Stimulated activated memory B cell treated with anti-CD40 and anti-IgM and Interleukin-4, amounts not matched to agents 10 μg/mL and 1 μg/mL and 100 μg/mL, for 72 hours (primary cell): ENCODE measurements around the gene PARD3B.

Experiments used
- ATAC-seq: fragments of 150-1000 bp; cut with Tn5 transposase; 2 replicates; pipeline ENCODE4 v1.10.0; 2021
- H3K27ac Mint-ChIP-seq: one replicate; pipeline ENCODE4 v1.8.0; 2022; ENCODE audit warnings: mild to moderate bottlenecking, mixed read lengths
- H3K27me3 Mint-ChIP-seq: one replicate; pipeline ENCODE4 v1.8.0; 2022; ENCODE audit warnings: mixed read lengths
- H3K36me3 Mint-ChIP-seq: one replicate; pipeline ENCODE4 v1.8.0; 2022; ENCODE audit warnings: mixed read lengths
- H3K4me1 Mint-ChIP-seq: one replicate; pipeline ENCODE4 v1.8.0; 2022; ENCODE audit warnings: mixed read lengths
- H3K4me3 Mint-ChIP-seq: one replicate; pipeline ENCODE4 v1.8.0; 2022; ENCODE audit warnings: mild to moderate bottlenecking, moderate library complexity, mixed read lengths
- H3K9me3 Mint-ChIP-seq: one replicate; pipeline ENCODE4 v1.8.0; 2022; ENCODE audit warnings: mixed read lengths

Gene PARD3B

GRCh38 chr2:204751472-204751871, 206.2 kb downstream of the PARD3B start:
- Mint-ChIP-seq H3K4me3 (no peak overlapping the region), H3K27me3 (no peaks in the 10 kb centered on the region), H3K36me3 (no peaks in the 10 kb centered on the region), H3K27ac (no peak overlapping the region), H3K4me1 (no peaks in the 10 kb centered on the region), H3K9me3 (no peaks in the 10 kb centered on the region)
- ATAC-seq: no peak

DNA sequence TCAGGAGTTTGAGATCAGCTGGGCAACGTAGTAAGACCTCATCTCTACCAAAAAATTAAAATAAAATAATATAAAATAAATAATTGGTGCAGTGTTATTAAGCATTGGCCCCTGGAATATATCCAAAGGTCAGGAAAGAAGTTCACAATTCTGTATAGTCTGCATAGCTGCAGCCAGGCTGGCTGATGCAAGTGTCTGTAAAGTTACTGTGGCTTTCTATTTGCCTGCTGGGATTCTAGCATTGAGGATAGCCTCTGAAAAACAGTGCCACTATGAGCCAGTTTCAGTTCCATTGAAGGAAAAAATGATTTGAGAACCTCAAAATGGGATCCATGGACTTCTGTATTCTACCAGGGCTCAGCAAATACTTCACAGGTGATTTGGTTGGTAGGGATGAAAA, 208.6 kb downstream of the PARD3B start:
- Mint-ChIP-seq H3K36me3 (no peaks in the 10 kb centered on the region), H3K4me1 (no peaks in the 10 kb centered on the region), H3K27me3 (no peaks in the 10 kb centered on the region), H3K4me3 (no peak overlapping the region), H3K9me3 (no peaks in the 10 kb centered on the region), H3K27ac (no peak overlapping the region)
- no peak for ATAC-seq

DNA sequence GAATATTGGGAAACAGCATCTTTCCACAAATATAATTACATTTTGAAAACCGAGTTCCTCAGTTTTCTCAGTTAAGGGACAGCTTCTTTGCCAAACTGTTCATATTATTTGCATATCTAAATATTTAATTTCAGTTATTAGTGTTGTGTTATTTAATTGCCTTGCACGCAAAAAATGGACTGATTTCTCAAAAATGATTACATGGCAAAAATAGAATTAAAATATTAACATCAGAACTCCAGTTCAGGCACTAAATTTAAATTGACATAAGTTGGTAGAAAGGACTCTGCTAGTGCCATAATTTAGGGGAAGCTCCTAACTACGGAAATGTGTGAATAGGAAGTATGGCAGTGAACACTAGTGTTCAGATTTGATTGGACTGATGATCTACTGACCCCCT, 209.6 kb downstream of the PARD3B start:
- ATAC-seq: no peak
- no peaks in the 10 kb centered on the region for H3K27me3 Mint-ChIP-seq
- no peaks in the 10 kb centered on the region for H3K4me1 Mint-ChIP-seq
- no peaks in the 10 kb centered on the region for H3K9me3 Mint-ChIP-seq
- no peak overlapping the region for H3K27ac Mint-ChIP-seq
- H3K36me3 Mint-ChIP-seq: no peaks in the 10 kb centered on the region
- H3K4me3 Mint-ChIP-seq: no peak overlapping the region

DNA sequence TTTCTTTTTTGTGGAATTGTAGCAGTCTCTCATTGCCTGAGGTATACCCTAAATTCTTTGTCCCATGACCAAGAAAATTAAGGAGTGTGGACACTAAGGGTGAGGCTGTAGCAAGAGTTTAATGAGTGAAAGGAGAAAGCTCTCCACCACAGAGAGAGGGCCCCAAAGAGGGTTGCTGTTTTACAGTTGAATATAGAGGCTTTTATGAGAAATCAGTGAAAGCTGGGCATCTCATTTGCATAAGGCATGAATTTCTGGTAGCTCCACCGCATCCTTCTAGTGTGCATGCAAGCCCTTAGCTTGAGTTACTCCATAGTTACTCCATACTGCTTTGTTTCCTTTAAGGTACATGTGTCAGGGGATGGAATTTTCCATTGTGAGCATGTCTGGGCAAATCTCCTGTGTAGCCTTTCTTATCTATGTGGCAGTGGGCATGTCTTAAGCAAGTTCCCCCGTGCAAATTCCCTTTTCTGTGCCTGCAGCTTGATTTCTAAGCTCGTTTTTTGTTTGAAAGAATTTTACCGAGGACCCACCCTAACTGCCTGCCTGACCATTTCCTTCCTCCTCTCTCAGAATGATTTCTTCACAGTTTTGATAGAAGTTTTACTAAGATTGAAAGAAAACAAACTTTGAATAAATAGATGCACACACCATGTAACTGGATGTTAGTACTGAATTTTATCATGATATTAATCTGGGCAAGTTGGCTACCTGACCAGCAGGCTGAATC, 218.9 kb downstream of the PARD3B start:
- H3K27ac Mint-ChIP-seq: no peak overlapping the region
- H3K4me1 Mint-ChIP-seq: no peaks in the 10 kb centered on the region
- no peak for ATAC-seq
- H3K36me3 Mint-ChIP-seq: no peaks in the 10 kb centered on the region
- no peaks in the 10 kb centered on the region for H3K27me3 Mint-ChIP-seq
- H3K9me3 Mint-ChIP-seq: peaks cover 2% of the 10 kb centered on the region
- no peak overlapping the region for H3K4me3 Mint-ChIP-seq

GRCh38 chr2:204770735-204771134, 225.5 kb downstream of the PARD3B start:
- Mint-ChIP-seq H3K27me3 (no peaks in the 10 kb centered on the region), H3K4me3 (no peak overlapping the region), H3K27ac (no peak overlapping the region), H3K4me1 (no peaks in the 10 kb centered on the region), H3K36me3 (no peaks in the 10 kb centered on the region), H3K9me3 (no peaks in the 10 kb centered on the region)
- no peak for ATAC-seq

- no peaks in the 10 kb centered on the region for H3K4me1 Mint-ChIP-seq
- no peak overlapping the region for H3K4me3 Mint-ChIP-seq
- H3K27ac Mint-ChIP-seq: no peak overlapping the region
- ATAC-seq: no peak
- H3K9me3 Mint-ChIP-seq: no peaks in the 10 kb centered on the region
- H3K36me3 Mint-ChIP-seq: no peaks in the 10 kb centered on the region
- H3K27me3 Mint-ChIP-seq: no peaks in the 10 kb centered on the region
Measured at GRCh38 chr2:204771721-204772120, 226.4 kb downstream of the PARD3B start.

DNA sequence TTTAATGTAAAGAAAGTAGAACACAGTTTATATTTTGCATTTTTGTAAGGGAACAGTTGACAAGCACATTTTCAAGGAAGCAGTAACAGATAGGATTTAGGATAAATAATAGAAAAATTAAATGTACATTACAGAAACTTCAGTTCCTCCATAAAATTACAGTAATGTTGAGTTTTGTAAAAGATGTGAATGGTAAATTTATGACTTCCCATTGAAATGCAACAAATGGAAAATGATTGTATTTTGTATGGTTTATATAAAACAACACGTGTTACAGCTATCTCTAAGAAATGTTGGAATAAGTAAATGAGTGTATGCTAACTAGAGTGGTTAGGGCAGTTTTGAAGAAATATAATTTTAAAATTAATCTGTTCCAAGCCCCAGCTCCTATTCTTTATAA, 227.3 kb downstream of the PARD3B start:
- Mint-ChIP-seq H3K4me1 (no peaks in the 10 kb centered on the region), H3K9me3 (no peaks in the 10 kb centered on the region), H3K36me3 (no peaks in the 10 kb centered on the region), H3K27ac (no peak overlapping the region), H3K27me3 (no peaks in the 10 kb centered on the region), H3K4me3 (no peak overlapping the region)
- ATAC-seq: no peak

DNA sequence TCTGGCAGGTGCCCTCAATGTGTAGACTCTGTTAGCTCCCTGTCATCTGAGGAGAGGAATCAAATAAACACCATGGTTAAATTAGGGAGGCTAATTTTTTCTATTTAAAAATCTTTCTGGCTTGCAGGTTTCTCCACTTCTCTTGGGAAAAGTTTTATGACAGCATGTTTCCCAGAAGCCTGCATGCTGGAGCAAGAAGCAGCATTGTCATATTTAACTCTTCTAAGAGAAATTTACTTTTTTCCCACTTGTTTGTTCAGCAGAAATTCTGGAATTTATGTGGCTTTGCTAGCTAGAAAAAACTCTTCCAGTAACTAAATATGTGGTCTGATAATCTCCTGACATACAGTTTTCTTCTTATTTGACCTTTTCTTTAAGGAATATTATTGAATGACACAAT, 230.5 kb downstream of the PARD3B start:
- Mint-ChIP-seq H3K36me3 (no peaks in the 10 kb centered on the region), H3K27me3 (no peaks in the 10 kb centered on the region), H3K27ac (no peak overlapping the region), H3K9me3 (no peaks in the 10 kb centered on the region), H3K4me3 (no peak overlapping the region), H3K4me1 (no peaks in the 10 kb centered on the region)
- no peak for ATAC-seq

GRCh38 chr2:204776781-204777559, 231.7 kb downstream of the PARD3B start:
- no peaks in the 10 kb centered on the region for H3K4me1 Mint-ChIP-seq
- no peaks in the 10 kb centered on the region for H3K27me3 Mint-ChIP-seq
- H3K27ac Mint-ChIP-seq: no peak overlapping the region
- no peaks in the 10 kb centered on the region for H3K9me3 Mint-ChIP-seq
- no peak overlapping the region for H3K4me3 Mint-ChIP-seq
- no peak for ATAC-seq
- H3K36me3 Mint-ChIP-seq: no peaks in the 10 kb centered on the region

- no peak for ATAC-seq
- Mint-ChIP-seq H3K36me3 (no peaks in the 10 kb centered on the region), H3K27me3 (no peaks in the 10 kb centered on the region), H3K4me1 (no peaks in the 10 kb centered on the region), H3K4me3 (no peak overlapping the region), H3K9me3 (no peaks in the 10 kb centered on the region), H3K27ac (no peak overlapping the region)
Measured at GRCh38 chr2:204779771-204780170, 234.5 kb downstream of the PARD3B start.

DNA sequence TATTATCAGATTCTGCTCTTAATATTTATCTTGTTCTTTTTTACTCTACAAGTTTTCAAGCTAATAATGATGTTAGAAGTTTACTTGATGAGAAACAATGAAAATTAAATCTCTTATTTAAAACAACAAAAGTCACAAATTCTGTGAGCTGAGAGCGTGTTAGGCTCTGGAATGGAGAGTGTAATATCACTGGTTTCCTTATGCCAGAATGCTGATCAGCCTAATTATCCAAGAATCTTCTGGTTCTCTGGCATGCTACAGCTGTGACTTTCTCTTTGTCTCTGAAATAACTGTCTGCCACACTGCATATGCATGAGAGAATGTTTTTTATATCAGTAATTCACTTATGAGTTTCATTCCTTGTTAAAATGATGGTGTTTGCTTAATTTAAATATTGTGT, 236.7 kb downstream of the PARD3B start:
- H3K27ac Mint-ChIP-seq: no peak overlapping the region
- H3K4me1 Mint-ChIP-seq: no peaks in the 10 kb centered on the region
- H3K36me3 Mint-ChIP-seq: no peaks in the 10 kb centered on the region
- no peaks in the 10 kb centered on the region for H3K27me3 Mint-ChIP-seq
- H3K9me3 Mint-ChIP-seq: no peaks in the 10 kb centered on the region
- no peak for ATAC-seq
- no peak overlapping the region for H3K4me3 Mint-ChIP-seq

DNA sequence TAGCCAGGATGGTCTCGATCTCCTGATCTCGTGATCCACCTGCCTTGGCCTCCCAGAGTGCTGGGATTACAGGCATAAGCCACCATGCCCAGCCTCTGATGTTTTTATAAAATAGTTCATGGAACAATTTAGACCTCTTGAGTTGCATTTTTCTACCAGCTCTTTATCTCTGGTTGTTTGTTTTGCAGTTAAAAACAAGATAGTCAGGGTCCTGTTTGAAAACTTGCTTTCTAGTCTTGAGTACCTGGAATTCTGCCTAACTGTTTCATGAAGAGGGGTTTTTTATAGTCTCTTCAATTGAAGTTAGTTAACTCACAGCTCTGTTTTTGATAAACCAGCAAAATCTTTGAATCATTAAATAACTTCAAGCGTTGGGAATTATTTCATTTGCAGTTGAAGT, 244.8 kb downstream of the PARD3B start:
- no peak overlapping the region for H3K4me3 Mint-ChIP-seq

GRCh38 chr2:204791230-204791629, 246.0 kb downstream of the PARD3B start:
- no peaks in the 10 kb centered on the region for H3K36me3 Mint-ChIP-seq
- no peaks in the 10 kb centered on the region for H3K27me3 Mint-ChIP-seq
- H3K4me3 Mint-ChIP-seq: no peak overlapping the region
- no peaks in the 10 kb centered on the region for H3K9me3 Mint-ChIP-seq
- H3K4me1 Mint-ChIP-seq: no peaks in the 10 kb centered on the region
- no peak overlapping the region for H3K27ac Mint-ChIP-seq
- ATAC-seq: no peak

More for the DNA sequence above, 244.8 kb downstream of the PARD3B start:
- H3K27ac Mint-ChIP-seq: no peak overlapping the region
- ATAC-seq: no peak
- no peaks in the 10 kb centered on the region for H3K27me3 Mint-ChIP-seq
- no peaks in the 10 kb centered on the region for H3K4me1 Mint-ChIP-seq
- no peaks in the 10 kb centered on the region for H3K36me3 Mint-ChIP-seq
- no peaks in the 10 kb centered on the region for H3K9me3 Mint-ChIP-seq

DNA sequence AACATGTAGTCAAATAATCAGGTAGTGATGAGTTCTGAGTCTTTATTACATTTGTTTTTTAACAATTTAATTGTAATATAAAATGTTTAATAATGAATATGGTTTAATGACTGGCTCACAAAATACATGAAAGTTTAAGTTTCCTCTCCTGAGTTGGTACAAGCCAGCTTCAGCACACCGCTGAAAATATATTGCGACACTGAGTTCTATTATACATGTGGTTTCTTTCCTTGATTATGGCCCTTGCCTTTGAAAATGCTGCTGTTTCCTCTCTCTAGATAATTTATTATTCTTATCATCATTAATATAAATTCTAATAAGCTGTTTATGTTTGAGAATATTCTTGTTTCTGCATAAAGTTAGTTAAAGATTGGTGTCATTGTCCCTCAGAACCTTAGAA, 249.3 kb downstream of the PARD3B start:
- H3K4me1 Mint-ChIP-seq: no peaks in the 10 kb centered on the region
- H3K9me3 Mint-ChIP-seq: no peaks in the 10 kb centered on the region
- H3K4me3 Mint-ChIP-seq: no peak overlapping the region
- no peaks in the 10 kb centered on the region for H3K36me3 Mint-ChIP-seq
- no peak overlapping the region for H3K27ac Mint-ChIP-seq
- no peaks in the 10 kb centered on the region for H3K27me3 Mint-ChIP-seq
- ATAC-seq: no peak

- no peaks in the 10 kb centered on the region for H3K36me3 Mint-ChIP-seq
- H3K4me1 Mint-ChIP-seq: no peaks in the 10 kb centered on the region
- no peak overlapping the region for H3K4me3 Mint-ChIP-seq
- no peaks in the 10 kb centered on the region for H3K9me3 Mint-ChIP-seq
- ATAC-seq: no peak
- no peak overlapping the region for H3K27ac Mint-ChIP-seq
- H3K27me3 Mint-ChIP-seq: no peaks in the 10 kb centered on the region
Measured at GRCh38 chr2:204795156-204795555, 249.9 kb downstream of the PARD3B start.

- Mint-ChIP-seq H3K27me3 (no peaks in the 10 kb centered on the region), H3K27ac (no peak overlapping the region), H3K4me3 (no peak overlapping the region), H3K4me1 (no peaks in the 10 kb centered on the region), H3K9me3 (no peaks in the 10 kb centered on the region), H3K36me3 (no peaks in the 10 kb centered on the region)
- ATAC-seq: no peak
Measured at GRCh38 chr2:204796581-204796980, 251.3 kb downstream of the PARD3B start.
